ENCODE data around the gene DAB2.

The DAB2 gene

DNA sequence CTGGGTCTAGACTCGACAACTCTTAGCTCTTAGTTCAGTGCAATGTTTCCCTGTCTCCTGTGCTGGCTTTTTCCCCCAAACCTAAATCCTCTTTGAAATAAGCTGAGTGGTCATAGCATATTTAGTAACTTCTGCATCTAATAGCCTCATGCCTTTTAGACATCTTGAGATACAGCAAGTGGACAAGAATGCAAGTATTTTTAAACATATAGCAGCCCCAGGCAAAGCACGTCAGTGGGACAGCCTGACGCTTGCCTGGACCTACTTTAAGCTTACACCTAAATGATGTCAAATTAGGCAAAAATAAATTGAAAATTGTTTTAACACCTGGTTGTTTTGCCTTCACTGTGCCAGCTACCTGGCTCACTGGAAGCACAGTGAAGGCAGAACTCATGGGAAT lies 68.5 kb downstream of the DAB2 start:
- Histone ChIP-seq H3K4me1 (ENCODE audit: control insufficient read depth, low read length) (no peaks in the 10 kb centered on the region), H3K27me3 (ENCODE audit: control insufficient read depth, low read length) (no peaks in the 10 kb centered on the region)
- TF ChIP-seq EZH2phosphoT487 (IDR thresholded peaks at IDR 0.05; ENCODE audit: borderline replicate concordance, low read length) (no peak), CTCF (IDR thresholded peaks at IDR 0.05; ENCODE audit: low read depth, low read length, poor library complexity, severe bottlenecking) (no peak)

DNA sequence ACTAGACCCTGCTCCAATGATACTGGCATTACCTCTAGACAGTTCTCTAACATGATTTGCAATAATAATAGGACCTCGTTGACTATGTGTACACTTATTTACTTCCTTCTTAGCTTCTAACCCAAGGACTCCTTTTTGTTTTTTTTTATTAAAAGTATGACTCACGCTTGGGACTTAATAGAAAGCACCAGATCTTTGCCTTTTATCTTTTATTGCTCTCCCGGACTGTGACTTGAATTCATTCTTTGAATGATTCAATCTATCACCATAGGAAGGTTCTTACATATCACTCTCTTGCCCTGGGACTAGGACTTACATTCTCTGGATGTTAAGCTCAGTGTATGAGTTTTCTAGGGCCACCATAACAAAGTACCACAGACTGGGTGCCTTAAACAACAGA lies 69.5 kb downstream of the DAB2 start:
- Histone ChIP-seq H3F3A (ENCODE audit: control insufficient read depth, insufficient read depth) (no peaks in the 10 kb centered on the region), H3K27me3 (ENCODE audit: control insufficient read depth, low read length) (no peaks in the 10 kb centered on the region), H3K36me3 (ENCODE audit: control insufficient read depth, low read length) (no peaks in the 10 kb centered on the region), H3K4me2 (ENCODE audit: low read length) (no peak overlapping the region), H3K4me3 (ENCODE audit: low read length) (no peak overlapping the region), H3K9me3 (ENCODE audit: control insufficient read depth, insufficient read depth, low read length) (no peaks in the 10 kb centered on the region), H3K27ac (ENCODE audit: low read depth, low read length) (no peak overlapping the region), H4K20me1 (ENCODE audit: control insufficient read depth, insufficient read depth, low read depth, low read length) (no peaks in the 10 kb centered on the region), H3K4me1 (ENCODE audit: control insufficient read depth, low read length) (no peaks in the 10 kb centered on the region), H3K79me2 (ENCODE audit: control insufficient read depth, low read length) (no peaks in the 10 kb centered on the region), H3K9me2 (replicated peaks; ENCODE audit: control insufficient read depth, low read length) (no peaks in the 10 kb centered on the region)
- no peak for TF ChIP-seq EZH2phosphoT487 (IDR thresholded peaks at IDR 0.05; ENCODE audit: borderline replicate concordance, low read length)
- TF ChIP-seq CTCF (IDR thresholded peaks at IDR 0.05; ENCODE audit: low read depth, low read length, poor library complexity, severe bottlenecking) = no peak

More for the DNA sequence above, 68.5 kb downstream of the DAB2 start:
- Histone ChIP-seq H3F3A (ENCODE audit: control insufficient read depth, insufficient read depth) (no peaks in the 10 kb centered on the region), H3K4me2 (ENCODE audit: low read length) (no peak overlapping the region), H3K27ac (ENCODE audit: low read depth, low read length) (no peak overlapping the region), H3K9me2 (replicated peaks; ENCODE audit: control insufficient read depth, low read length) (no peaks in the 10 kb centered on the region), H3K4me3 (ENCODE audit: low read length) (no peak overlapping the region), H3K9me3 (ENCODE audit: control insufficient read depth, insufficient read depth, low read length) (no peaks in the 10 kb centered on the region), H4K20me1 (ENCODE audit: control insufficient read depth, insufficient read depth, low read depth, low read length) (no peaks in the 10 kb centered on the region), H3K36me3 (ENCODE audit: control insufficient read depth, low read length) (no peaks in the 10 kb centered on the region), H3K79me2 (ENCODE audit: control insufficient read depth, low read length) (no peaks in the 10 kb centered on the region)

GRCh38 chr5:39353717-39354399 lies 70.9 kb downstream of the DAB2 start:
- H3K4me2 ChIP-seq (ENCODE audit: low read length) = no peak overlapping the region
- H4K20me1 ChIP-seq (ENCODE audit: control insufficient read depth, insufficient read depth, low read depth, low read length) = no peaks in the 10 kb centered on the region
- no peaks in the 10 kb centered on the region for H3F3A ChIP-seq (ENCODE audit: control insufficient read depth, insufficient read depth)
- H3K9me2 ChIP-seq (replicated peaks; ENCODE audit: control insufficient read depth, low read length) = no peaks in the 10 kb centered on the region
- no peaks in the 10 kb centered on the region for H3K9me3 ChIP-seq (ENCODE audit: control insufficient read depth, insufficient read depth, low read length)
- no peak overlapping the region for H3K4me3 ChIP-seq (ENCODE audit: low read length)
- H3K27me3 ChIP-seq (ENCODE audit: control insufficient read depth, low read length) = no peaks in the 10 kb centered on the region
- TF ChIP-seq CTCF (IDR thresholded peaks at IDR 0.05; ENCODE audit: low read depth, low read length, poor library complexity, severe bottlenecking) (no peak), EZH2phosphoT487 (IDR thresholded peaks at IDR 0.05; ENCODE audit: borderline replicate concordance, low read length) (no peak)
- no peaks in the 10 kb centered on the region for H3K36me3 ChIP-seq (ENCODE audit: control insufficient read depth, low read length)
- H3K4me1 ChIP-seq (ENCODE audit: control insufficient read depth, low read length) = no peaks in the 10 kb centered on the region
- no peak overlapping the region for H3K27ac ChIP-seq (ENCODE audit: low read depth, low read length)
- H3K79me2 ChIP-seq (ENCODE audit: control insufficient read depth, low read length) = no peaks in the 10 kb centered on the region
